ENCODE results near the gene CEP85L.

Gene CEP85L

GRCh38 chr6:118591897-118592296 is 59.5 kb downstream of the CEP85L start:
- no peaks in the 10 kb centered on the region for H3K36me3 ChIP-seq (ENCODE audit: control insufficient read depth, insufficient read depth, low read length)
- no peaks in the 10 kb centered on the region for H3K27me3 ChIP-seq (replicated peaks; ENCODE audit: control insufficient read depth, insufficient read depth, low read length)
- no peak for DNase-seq (ENCODE audit: extremely low read depth, insufficient read length)
- H3K4me3 ChIP-seq (replicated peaks; ENCODE audit: low read depth, low read length), result no peak overlapping the region
- no peak for TF ChIP-seq CTCF (IDR thresholded peaks at IDR 0.05; ENCODE audit: insufficient read depth, low read length, poor library complexity, severe bottlenecking)

GRCh38 chr6:118589649-118590365 is 61.6 kb downstream of the CEP85L start:
- Histone ChIP-seq H3K36me3 (ENCODE audit: control insufficient read depth, insufficient read depth, low read length) (no peaks in the 10 kb centered on the region), H3K4me3 (replicated peaks; ENCODE audit: low read depth, low read length) (no peak overlapping the region), H3K27me3 (replicated peaks; ENCODE audit: control insufficient read depth, insufficient read depth, low read length) (no peaks in the 10 kb centered on the region)
- DNase-seq (ENCODE audit: extremely low read depth, insufficient read length), result no peak
- TF ChIP-seq CTCF (IDR thresholded peaks at IDR 0.05; ENCODE audit: insufficient read depth, low read length, poor library complexity, severe bottlenecking), result no peak

- no peak for TF ChIP-seq CTCF (IDR thresholded peaks at IDR 0.05; ENCODE audit: insufficient read depth, low read length, poor library complexity, severe bottlenecking)
- Histone ChIP-seq H3K27me3 (replicated peaks; ENCODE audit: control insufficient read depth, insufficient read depth, low read length) (no peaks in the 10 kb centered on the region), H3K36me3 (ENCODE audit: control insufficient read depth, insufficient read depth, low read length) (no peaks in the 10 kb centered on the region), H3K4me3 (replicated peaks; ENCODE audit: low read depth, low read length) (no peak overlapping the region)
- no peak for DNase-seq (ENCODE audit: extremely low read depth, insufficient read length)
These were observed 62.2 kb downstream of the CEP85L start for GRCh38 chr6:118589186-118589585.

GRCh38 chr6:118588626-118589025 is 62.8 kb downstream of the CEP85L start:
- DNase-seq (ENCODE audit: extremely low read depth, insufficient read length), result no peak
- H3K4me3 ChIP-seq (replicated peaks; ENCODE audit: low read depth, low read length), result no peak overlapping the region
- H3K36me3 ChIP-seq (ENCODE audit: control insufficient read depth, insufficient read depth, low read length), result no peaks in the 10 kb centered on the region
- TF ChIP-seq CTCF (IDR thresholded peaks at IDR 0.05; ENCODE audit: insufficient read depth, low read length, poor library complexity, severe bottlenecking), result no peak
- no peaks in the 10 kb centered on the region for H3K27me3 ChIP-seq (replicated peaks; ENCODE audit: control insufficient read depth, insufficient read depth, low read length)

GRCh38 chr6:118586746-118587485 is 64.5 kb downstream of the CEP85L start:
- TF ChIP-seq CTCF (IDR thresholded peaks at IDR 0.05; ENCODE audit: insufficient read depth, low read length, poor library complexity, severe bottlenecking), result no peak
- DNase-seq (ENCODE audit: extremely low read depth, insufficient read length), result no peak
- H3K36me3 ChIP-seq (ENCODE audit: control insufficient read depth, insufficient read depth, low read length), result no peaks in the 10 kb centered on the region

More at GRCh38 chr6:118586746-118587485, 64.5 kb downstream of the CEP85L start:
- H3K27me3 ChIP-seq (replicated peaks; ENCODE audit: control insufficient read depth, insufficient read depth, low read length), result no peaks in the 10 kb centered on the region
- no peak overlapping the region for H3K4me3 ChIP-seq (replicated peaks; ENCODE audit: low read depth, low read length)
